ENCODE results near the gene SRSF12.
"Not testable (repeated sequence)": the region's sequence is repeated elsewhere in the genome, so short reads cannot be mapped to it uniquely, and the experiment has no call there.

Gene SRSF12

GRCh38 chr6:89069536-89070163, 48.2 kb downstream of the SRSF12 start:
- no peak for DNase-seq

- no peak for DNase-seq
Measured at GRCh38 chr6:89068695-89069094, 49.2 kb downstream of the SRSF12 start.

- no peak for DNase-seq
Measured at GRCh38 chr6:89067796-89068195, 50.1 kb downstream of the SRSF12 start.

- DNase-seq: no peak
Measured at GRCh38 chr6:89066940-89067646, 50.8 kb downstream of the SRSF12 start.

- not testable (repeated sequence) for DNase-seq
Measured at GRCh38 chr6:89066121-89066520, 51.8 kb downstream of the SRSF12 start.

- DNase-seq: not testable (repeated sequence)
Measured at GRCh38 chr6:89064931-89065330, 52.9 kb downstream of the SRSF12 start.

- DNase-seq: no peak
Measured at GRCh38 chr6:89063881-89064280, 54.0 kb downstream of the SRSF12 start.

GRCh38 chr6:89059227-89059626, 58.6 kb downstream of the SRSF12 start:
- DNase-seq: no peak

GRCh38 chr6:89058627-89059026, 59.2 kb downstream of the SRSF12 start:
- DNase-seq: peak; percentile 23

- no peak for DNase-seq
Measured at GRCh38 chr6:89057759-89058158, 60.1 kb downstream of the SRSF12 start.

- no peak for DNase-seq
Measured at GRCh38 chr6:89054208-89054607, 63.7 kb downstream of the SRSF12 start.

GRCh38 chr6:89051676-89052075, 66.2 kb downstream of the SRSF12 start:
- no peak for DNase-seq

- DNase-seq: no peak
Measured at GRCh38 chr6:89050697-89051096, 67.2 kb downstream of the SRSF12 start.

GRCh38 chr6:89050155-89050554, 67.7 kb downstream of the SRSF12 start:
- no peak for DNase-seq

GRCh38 chr6:89048985-89049384, 68.9 kb downstream of the SRSF12 start:
- DNase-seq: peak; percentile 42

- no peak for DNase-seq
Measured at GRCh38 chr6:89048288-89048923, 69.5 kb downstream of the SRSF12 start.

- no peak for DNase-seq
Measured at GRCh38 chr6:89047473-89047872, 70.4 kb downstream of the SRSF12 start.
